GM18517 (cell line): ENCODE measurements around the gene ARHGAP40.

Experiments
- ATAC-seq: cut with Tn5 transposase; IDR thresholded peaks from one replicate; pipeline ENCODE4 v1.9.1; 2021; ENCODE audit warnings: mild to moderate bottlenecking, moderate library complexity; ENCODE audit not compliant: unreplicated experiment

ARHGAP40 gene

GRCh38 chr20:38674092-38674764 is 72.6 kb downstream of the ARHGAP40 start:
- no peak for ATAC-seq

GRCh38 chr20:38674765-38675133 is 73.1 kb downstream of the ARHGAP40 start:
- no peak for ATAC-seq

GRCh38 chr20:38676576-38676975 is 75.0 kb downstream of the ARHGAP40 start:
- ATAC-seq, result no peak

- no peak for ATAC-seq
Measured at GRCh38 chr20:38680500-38681306, 79.1 kb downstream of the ARHGAP40 start.

- ATAC-seq, result no peak
Measured at GRCh38 chr20:38685271-38685670, 83.7 kb downstream of the ARHGAP40 start.

GRCh38 chr20:38685853-38686473 is 84.4 kb downstream of the ARHGAP40 start:
- ATAC-seq, result no peak

- ATAC-seq, result no peak
Measured at GRCh38 chr20:38692436-38693411, 91.1 kb downstream of the ARHGAP40 start.

- no peak for ATAC-seq
Measured at GRCh38 chr20:38697306-38697705, 95.7 kb downstream of the ARHGAP40 start.

GRCh38 chr20:38698541-38698940 is 96.9 kb downstream of the ARHGAP40 start:
- ATAC-seq, result no peak

GRCh38 chr20:38700141-38700540 is 98.5 kb downstream of the ARHGAP40 start:
- ATAC-seq, result no peak
